ENCODE results near the gene BNC2. TPM values are rescaled to one million over a fixed set of nuclear protein-coding genes. Genes with fewer than 3 reads are reported as not detected.

The BNC2 gene
- total RNA-seq, 1 experiment from 2014 or later = 5.7 TPM

DNA sequence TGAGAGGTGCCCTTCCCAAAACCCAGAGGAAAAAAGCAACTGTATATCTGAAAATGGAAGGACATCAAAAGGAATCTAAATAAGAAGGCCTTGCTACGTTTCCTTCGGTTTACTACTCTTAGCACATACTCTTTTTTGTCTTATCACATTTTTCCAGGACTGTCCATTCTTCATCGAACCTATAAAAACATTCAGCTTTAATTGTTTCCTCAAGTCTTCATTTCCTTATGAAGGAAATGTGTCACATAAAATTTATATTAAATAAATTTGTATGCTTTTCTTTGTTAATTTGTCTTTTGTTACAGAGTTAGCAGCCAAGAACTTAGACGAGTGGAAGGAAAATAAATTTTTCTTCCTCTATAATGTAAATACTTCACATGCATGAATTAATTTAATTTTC, 255.0 kb downstream of the BNC2 start:
- intact Hi-C loops (cut with micrococcal nuclease; ENCODE audit: unreplicated experiment) (no loop called here), in situ Hi-C loops (cut with HindIII; ENCODE audit: low pct_unique_long_range_greater_than_20kb, low sequenced_read_pairs) (no loop called here)
- Histone ChIP-seq H3K36me3 (ENCODE audit: control insufficient read depth, insufficient read depth, low read length) (no peaks in the 10 kb centered on the region), H3K4me3 (ENCODE audit: low read depth in 2 of 2, low read length in 2 of 2) (no peak overlapping the region), H3K4me1 (ENCODE audit: control insufficient read depth, insufficient read depth, low read length) (no peaks in the 10 kb centered on the region), H3K27ac (ENCODE audit: low read length) (no peak overlapping the region), H3K27me3 (ENCODE audit: control insufficient read depth, insufficient read depth, low read length) (no peaks in the 10 kb centered on the region), H3K9me3 (ENCODE audit: control insufficient read depth, insufficient read depth, low read depth, low read length) (no peaks in the 10 kb centered on the region)
- ATAC-seq (no peak), DNase-seq (ENCODE audit: low read depth, low spot score) (no peak)
- ChIA-PET CTCF (interaction anchor here (0.6 kb wide), 1 partner anchor 553 kb away, joined by 3 read pairs; no protein-coding TSS in a partner anchor), POLR2A (interaction anchor here (0.7 kb wide), 1 partner anchor 298 kb away, joined by 10 read pairs; no protein-coding TSS in a partner anchor)
- BruUV-seq (replicated peaks) = no TSS peak
- TF ChIP-seq, protein P1, sequence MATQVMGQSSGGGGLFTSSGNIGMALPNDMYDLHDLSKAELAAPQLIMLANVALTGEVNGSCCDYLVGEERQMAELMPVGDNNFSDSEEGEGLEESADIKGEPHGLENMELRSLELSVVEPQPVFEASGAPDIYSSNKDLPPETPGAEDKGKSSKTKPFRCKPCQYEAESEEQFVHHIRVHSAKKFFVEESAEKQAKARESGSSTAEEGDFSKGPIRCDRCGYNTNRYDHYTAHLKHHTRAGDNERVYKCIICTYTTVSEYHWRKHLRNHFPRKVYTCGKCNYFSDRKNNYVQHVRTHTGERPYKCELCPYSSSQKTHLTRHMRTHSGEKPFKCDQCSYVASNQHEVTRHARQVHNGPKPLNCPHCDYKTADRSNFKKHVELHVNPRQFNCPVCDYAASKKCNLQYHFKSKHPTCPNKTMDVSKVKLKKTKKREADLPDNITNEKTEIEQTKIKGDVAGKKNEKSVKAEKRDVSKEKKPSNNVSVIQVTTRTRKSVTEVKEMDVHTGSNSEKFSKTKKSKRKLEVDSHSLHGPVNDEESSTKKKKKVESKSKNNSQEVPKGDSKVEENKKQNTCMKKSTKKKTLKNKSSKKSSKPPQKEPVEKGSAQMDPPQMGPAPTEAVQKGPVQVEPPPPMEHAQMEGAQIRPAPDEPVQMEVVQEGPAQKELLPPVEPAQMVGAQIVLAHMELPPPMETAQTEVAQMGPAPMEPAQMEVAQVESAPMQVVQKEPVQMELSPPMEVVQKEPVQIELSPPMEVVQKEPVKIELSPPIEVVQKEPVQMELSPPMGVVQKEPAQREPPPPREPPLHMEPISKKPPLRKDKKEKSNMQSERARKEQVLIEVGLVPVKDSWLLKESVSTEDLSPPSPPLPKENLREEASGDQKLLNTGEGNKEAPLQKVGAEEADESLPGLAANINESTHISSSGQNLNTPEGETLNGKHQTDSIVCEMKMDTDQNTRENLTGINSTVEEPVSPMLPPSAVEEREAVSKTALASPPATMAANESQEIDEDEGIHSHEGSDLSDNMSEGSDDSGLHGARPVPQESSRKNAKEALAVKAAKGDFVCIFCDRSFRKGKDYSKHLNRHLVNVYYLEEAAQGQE (IDR thresholded peaks at IDR 0.05; ENCODE audit: insufficient read depth in 1 of 2, low read depth in 2 of 2, low read length in 1 of 2) = no peak

DNA sequence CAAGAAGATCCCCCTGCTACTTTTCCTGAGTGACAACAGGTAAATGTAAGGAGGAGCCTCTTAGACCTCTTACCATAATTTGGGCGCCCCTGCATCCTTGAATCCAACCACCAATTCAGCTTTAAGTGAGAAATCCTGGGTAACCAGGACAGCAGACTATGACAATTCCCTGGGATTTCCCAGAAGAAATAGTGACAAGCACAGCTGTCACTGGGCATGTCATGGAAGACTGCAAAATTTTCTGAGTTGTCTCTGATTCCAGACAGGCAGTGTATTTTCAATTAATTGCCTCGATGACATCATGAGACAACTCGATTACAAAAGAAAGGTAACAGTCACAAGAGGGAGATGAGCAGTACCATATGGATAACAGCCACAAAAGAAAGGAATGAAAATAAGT, 256.9 kb downstream of the BNC2 start:
- TF ChIP-seq TCF7L2 (IDR thresholded peaks at IDR 0.05; ENCODE audit: low read depth, low read length) (no peak), POLR2AphosphoS5 (IDR thresholded peaks at IDR 0.05; ENCODE audit: low read depth, low read length) (no peak), SIN3A (IDR thresholded peaks at IDR 0.05; ENCODE audit: borderline replicate concordance, insufficient read depth, low read depth, low read length) (no peak)
- TF ChIP-seq, protein P1 (IDR thresholded peaks at IDR 0.05; ENCODE audit: insufficient read depth in 1 of 2, low read depth in 2 of 2, low read length in 1 of 2) = no peak
- intact Hi-C loops (cut with micrococcal nuclease; ENCODE audit: unreplicated experiment) (no loop called here), in situ Hi-C loops (cut with HindIII; ENCODE audit: low pct_unique_long_range_greater_than_20kb, low sequenced_read_pairs) (no loop called here)
- Histone ChIP-seq H3K27me3 (ENCODE audit: control insufficient read depth, insufficient read depth, low read length) (no peaks in the 10 kb centered on the region), H3K4me1 (ENCODE audit: control insufficient read depth, insufficient read depth, low read length) (no peaks in the 10 kb centered on the region), H3K27ac (ENCODE audit: low read length) (no peak overlapping the region), H3K9me3 (ENCODE audit: control insufficient read depth, insufficient read depth, low read depth, low read length) (no peaks in the 10 kb centered on the region), H3K4me3 (ENCODE audit: low read depth in 2 of 2, low read length in 2 of 2) (no peak overlapping the region), H3K36me3 (ENCODE audit: control insufficient read depth, insufficient read depth, low read length) (no peaks in the 10 kb centered on the region)
- ATAC-seq = no peak
- DNase-seq (ENCODE audit: low read depth, low spot score) = no peak
- no TSS peak for BruUV-seq (replicated peaks)
- POLR2A ChIA-PET = no interaction called here
- CTCF ChIA-PET = no interaction called here

DNA sequence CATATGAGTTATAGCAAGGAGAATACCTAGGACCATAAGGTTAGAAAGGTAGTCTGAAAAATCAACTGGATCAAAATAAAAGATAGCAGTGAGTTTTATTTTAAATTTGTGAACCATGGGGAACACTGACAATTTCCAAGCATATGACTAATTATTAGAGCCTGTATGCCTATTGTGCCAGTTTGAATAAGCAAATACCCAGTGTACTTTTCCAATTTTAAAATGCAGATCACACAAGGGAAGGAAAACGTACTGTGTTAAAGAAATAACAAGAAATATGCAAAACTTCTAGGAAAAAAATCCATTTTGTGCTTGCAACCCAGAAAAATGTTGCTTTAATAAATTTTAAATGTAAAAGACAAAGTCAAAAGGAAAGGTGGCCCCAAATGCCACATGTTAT, 257.4 kb downstream of the BNC2 start:
- in situ Hi-C loops (cut with HindIII; ENCODE audit: low pct_unique_long_range_greater_than_20kb, low sequenced_read_pairs) (no loop called here), intact Hi-C loops (cut with micrococcal nuclease; ENCODE audit: unreplicated experiment) (no loop called here)
- Histone ChIP-seq H3K27ac (ENCODE audit: low read length) (no peak overlapping the region), H3K36me3 (ENCODE audit: control insufficient read depth, insufficient read depth, low read length) (no peaks in the 10 kb centered on the region), H3K4me3 (ENCODE audit: low read depth in 2 of 2, low read length in 2 of 2) (no peak overlapping the region), H3K27me3 (ENCODE audit: control insufficient read depth, insufficient read depth, low read length) (no peaks in the 10 kb centered on the region), H3K9me3 (ENCODE audit: control insufficient read depth, insufficient read depth, low read depth, low read length) (no peaks in the 10 kb centered on the region), H3K4me1 (ENCODE audit: control insufficient read depth, insufficient read depth, low read length) (no peaks in the 10 kb centered on the region)
- DNase-seq (ENCODE audit: low read depth, low spot score) (no peak), ATAC-seq (no peak)
- BruUV-seq (replicated peaks) = no TSS peak
- ChIA-PET POLR2A (no interaction called here), CTCF (no interaction called here)
- TF ChIP-seq, protein P2, sequence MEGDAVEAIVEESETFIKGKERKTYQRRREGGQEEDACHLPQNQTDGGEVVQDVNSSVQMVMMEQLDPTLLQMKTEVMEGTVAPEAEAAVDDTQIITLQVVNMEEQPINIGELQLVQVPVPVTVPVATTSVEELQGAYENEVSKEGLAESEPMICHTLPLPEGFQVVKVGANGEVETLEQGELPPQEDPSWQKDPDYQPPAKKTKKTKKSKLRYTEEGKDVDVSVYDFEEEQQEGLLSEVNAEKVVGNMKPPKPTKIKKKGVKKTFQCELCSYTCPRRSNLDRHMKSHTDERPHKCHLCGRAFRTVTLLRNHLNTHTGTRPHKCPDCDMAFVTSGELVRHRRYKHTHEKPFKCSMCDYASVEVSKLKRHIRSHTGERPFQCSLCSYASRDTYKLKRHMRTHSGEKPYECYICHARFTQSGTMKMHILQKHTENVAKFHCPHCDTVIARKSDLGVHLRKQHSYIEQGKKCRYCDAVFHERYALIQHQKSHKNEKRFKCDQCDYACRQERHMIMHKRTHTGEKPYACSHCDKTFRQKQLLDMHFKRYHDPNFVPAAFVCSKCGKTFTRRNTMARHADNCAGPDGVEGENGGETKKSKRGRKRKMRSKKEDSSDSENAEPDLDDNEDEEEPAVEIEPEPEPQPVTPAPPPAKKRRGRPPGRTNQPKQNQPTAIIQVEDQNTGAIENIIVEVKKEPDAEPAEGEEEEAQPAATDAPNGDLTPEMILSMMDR (IDR thresholded peaks at IDR 0.05) = no peak
- no peak for TF ChIP-seq POLR2AphosphoS5 (IDR thresholded peaks at IDR 0.05; ENCODE audit: low read depth, low read length)

All from Panc1 (cell line).